IPS DF 6.9 (cell line): Measurements from ENCODE around the gene RHOA.
"Not testable (repeated sequence)": the region's sequence is repeated elsewhere in the genome, so short reads cannot be mapped to it uniquely, and the experiment has no call there.

Source experiments
- DNase-seq: peaks from one replicate; pipeline ENCODE4 v3.0.0-alpha.2; 2013; ENCODE audit warnings: low read depth, low spot score
- H3K27ac ChIP-seq: one replicate; pipeline ENCODE4 v1.5.1; 2013; ENCODE audit warnings: low read length, control low read depth
- H3K27me3 ChIP-seq: 2 replicates; pipeline ENCODE4 v1.6.1; 2013; ENCODE audit warnings: mild to moderate bottlenecking, low read length; ENCODE audit not compliant: control insufficient read depth, insufficient read depth
- H3K36me3 ChIP-seq: 2 replicates; pipeline ENCODE4 v1.6.1; 2013; ENCODE audit warnings: low read length; ENCODE audit not compliant: control insufficient read depth, insufficient read depth
- H3K4me1 ChIP-seq: 2 replicates; pipeline ENCODE4 v1.6.1; 2013; ENCODE audit warnings: low read length; ENCODE audit not compliant: control insufficient read depth, insufficient read depth
- H3K4me3 ChIP-seq: 2 replicates; pipeline ENCODE4 v1.5.1; 2013; ENCODE audit warnings: mild to moderate bottlenecking, low read length
- H3K9me3 ChIP-seq: 2 replicates; pipeline ENCODE4 v1.6.1; 2013; ENCODE audit warnings: low read length, inconsistent platforms; ENCODE audit not compliant: control insufficient read depth, insufficient read depth
- WGBS: extraction: QIAGEN DNeasy Blood & Tissue Kit; methylation state at CpG from one replicate; pipeline ENCODE4 v1.1.7; 2013; ENCODE audit warnings: mixed read lengths, missing lambda C conversion rate; ENCODE audit not compliant: insufficient read length, insufficient coverage; 5-methylcytosine and 5-hydroxymethylcytosine counted together

Gene RHOA

GRCh38 chr3:49397470-49397869 lies 14.3 kb downstream of the RHOA start:
- no peak for DNase-seq
- WGBS = 100% methylated on average over 1 of the region's 4 CpGs
- no peak overlapping the region for H3K27ac ChIP-seq
- no peak overlapping the region for H3K4me3 ChIP-seq
- no peaks in the 10 kb centered on the region for H3K36me3 ChIP-seq
- no peaks in the 10 kb centered on the region for H3K9me3 ChIP-seq
- H3K27me3 ChIP-seq = no peaks in the 10 kb centered on the region
- H3K4me1 ChIP-seq = no peaks in the 10 kb centered on the region

- H3K27ac ChIP-seq, H3K4me1 ChIP-seq, H3K9me3 ChIP-seq, DNase-seq, H3K36me3 ChIP-seq, H3K4me3 ChIP-seq, H3K27me3 ChIP-seq: not testable (repeated sequence)
- no CpG with 5 or more reads among the region's 10 CpGs for WGBS
Measured at GRCh38 chr3:49391310-49391709, 20.5 kb downstream of the RHOA start.

- H3K27me3 ChIP-seq = no peaks in the 10 kb centered on the region
- H3K27ac ChIP-seq = no peak overlapping the region
- no peaks in the 10 kb centered on the region for H3K9me3 ChIP-seq
- no peaks in the 10 kb centered on the region for H3K36me3 ChIP-seq
- H3K4me1 ChIP-seq = no peaks in the 10 kb centered on the region
- H3K4me3 ChIP-seq = no peak overlapping the region
- DNase-seq = no peak
- no CpG with 5 or more reads among the region's 6 CpGs for WGBS
Measured at GRCh38 chr3:49389297-49389696, 22.5 kb downstream of the RHOA start.

- WGBS = no CpG with 5 or more reads among the region's 1 CpG
Measured at GRCh38 chr3:49388289-49388820, 23.4 kb downstream of the RHOA start.

DNA sequence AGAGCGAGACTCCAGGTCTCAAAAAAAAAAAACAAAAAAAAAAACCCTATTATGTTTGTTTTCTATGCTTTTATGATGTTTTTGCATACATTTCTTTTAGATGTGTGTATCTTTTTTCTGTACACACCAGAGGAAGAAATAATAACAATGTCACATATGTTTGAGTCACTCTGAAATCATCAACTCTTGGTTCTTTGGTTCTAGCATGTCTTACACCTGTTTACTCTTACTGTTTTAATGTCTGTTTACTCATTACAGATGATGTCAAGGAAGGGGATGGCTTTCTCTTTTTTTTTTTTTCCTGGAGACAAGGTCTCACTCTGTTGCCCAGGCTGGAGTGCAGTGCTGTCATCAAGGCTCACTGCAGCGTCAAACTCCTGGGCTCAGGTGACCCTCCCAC lies 24.1 kb downstream of the RHOA start:
- Histone ChIP-seq H3K9me3 (no peaks in the 10 kb centered on the region), H3K27ac (no peak overlapping the region), H3K4me3 (no peak overlapping the region), H3K4me1 (no peaks in the 10 kb centered on the region), H3K27me3 (no peaks in the 10 kb centered on the region), H3K36me3 (no peaks in the 10 kb centered on the region)
- no CpG with 5 or more reads among the region's 2 CpGs for WGBS
- DNase-seq = no peak

More at GRCh38 chr3:49388289-49388820, 23.4 kb downstream of the RHOA start:
- Histone ChIP-seq H3K4me3 (no peak overlapping the region), H3K27ac (no peak overlapping the region), H3K9me3 (no peaks in the 10 kb centered on the region), H3K4me1 (no peaks in the 10 kb centered on the region), H3K27me3 (no peaks in the 10 kb centered on the region), H3K36me3 (no peaks in the 10 kb centered on the region)
- DNase-seq = no peak

DNA sequence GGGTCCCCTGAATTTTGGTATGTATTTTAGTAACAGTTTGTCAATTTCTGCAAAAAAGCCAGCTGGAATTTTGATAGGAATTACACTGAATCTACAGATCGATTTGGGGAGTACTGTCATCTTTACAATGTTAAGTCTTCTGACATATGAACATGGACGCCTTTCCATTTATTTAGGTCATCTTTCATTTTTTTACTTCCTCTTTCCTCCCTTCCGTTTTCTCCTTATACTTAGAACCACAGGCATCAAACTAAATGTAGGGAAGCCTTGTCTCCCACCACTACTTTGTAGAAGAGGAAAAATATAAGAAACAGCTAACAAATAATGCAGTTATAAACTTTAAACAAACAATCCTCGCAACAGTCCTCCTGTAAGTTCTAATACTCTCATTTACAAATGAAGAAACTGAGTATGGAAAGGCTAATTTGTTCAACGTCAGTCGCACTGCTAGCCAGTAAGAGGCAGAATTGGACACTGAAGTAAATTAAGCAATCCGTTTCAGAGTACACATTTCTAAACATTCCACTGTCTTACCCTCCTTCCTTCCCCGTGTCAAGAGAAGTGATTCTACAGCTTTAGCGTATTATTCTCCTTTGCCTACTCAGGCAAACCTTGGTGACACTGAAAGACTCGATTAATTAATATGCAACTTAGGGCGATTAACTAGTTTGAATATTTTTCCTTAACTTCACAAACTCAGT lies 25.6 kb downstream of the RHOA start:
- Histone ChIP-seq H3K27ac (no peak overlapping the region), H3K27me3 (no peaks in the 10 kb centered on the region), H3K4me3 (no peak overlapping the region), H3K9me3 (no peaks in the 10 kb centered on the region), H3K36me3 (no peaks in the 10 kb centered on the region), H3K4me1 (no peaks in the 10 kb centered on the region)
- DNase-seq = no peak
- WGBS = no CpG with 5 or more reads among the region's 11 CpGs

GRCh38 chr3:49385617-49386016 lies 26.2 kb downstream of the RHOA start:
- no peak for DNase-seq
- WGBS = no CpG with 5 or more reads among the region's 1 CpG
- no peaks in the 10 kb centered on the region for H3K4me1 ChIP-seq
- H3K4me3 ChIP-seq = no peak overlapping the region
- no peaks in the 10 kb centered on the region for H3K9me3 ChIP-seq
- H3K36me3 ChIP-seq = no peaks in the 10 kb centered on the region
- no peak overlapping the region for H3K27ac ChIP-seq
- no peaks in the 10 kb centered on the region for H3K27me3 ChIP-seq

DNA sequence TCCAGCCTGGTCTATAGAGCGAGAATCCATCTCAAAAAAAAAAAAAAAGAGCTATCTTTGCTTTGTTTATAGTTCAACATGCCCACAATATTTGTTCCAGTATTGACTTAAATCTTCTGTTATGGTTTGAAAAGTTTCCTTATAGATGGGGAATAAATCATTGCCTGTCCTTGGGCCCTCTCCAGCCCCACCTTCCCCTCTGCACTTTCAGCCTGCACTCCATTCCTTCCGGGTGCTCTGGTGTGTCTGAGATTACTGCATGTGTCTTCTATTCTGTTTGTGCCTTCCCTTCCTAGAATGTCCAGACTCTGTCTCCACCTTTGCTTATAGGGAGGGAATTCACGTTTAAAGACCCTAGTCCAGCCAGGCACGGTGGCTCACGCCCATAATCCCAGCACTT lies 28.4 kb downstream of the RHOA start:
- Histone ChIP-seq H3K4me1 (no peaks in the 10 kb centered on the region), H3K9me3 (no peaks in the 10 kb centered on the region), H3K36me3 (no peaks in the 10 kb centered on the region), H3K27me3 (no peaks in the 10 kb centered on the region), H3K27ac (no peak overlapping the region), H3K4me3 (no peak overlapping the region)
- no peak for DNase-seq
- WGBS = no CpG with 5 or more reads among the region's 5 CpGs

DNA sequence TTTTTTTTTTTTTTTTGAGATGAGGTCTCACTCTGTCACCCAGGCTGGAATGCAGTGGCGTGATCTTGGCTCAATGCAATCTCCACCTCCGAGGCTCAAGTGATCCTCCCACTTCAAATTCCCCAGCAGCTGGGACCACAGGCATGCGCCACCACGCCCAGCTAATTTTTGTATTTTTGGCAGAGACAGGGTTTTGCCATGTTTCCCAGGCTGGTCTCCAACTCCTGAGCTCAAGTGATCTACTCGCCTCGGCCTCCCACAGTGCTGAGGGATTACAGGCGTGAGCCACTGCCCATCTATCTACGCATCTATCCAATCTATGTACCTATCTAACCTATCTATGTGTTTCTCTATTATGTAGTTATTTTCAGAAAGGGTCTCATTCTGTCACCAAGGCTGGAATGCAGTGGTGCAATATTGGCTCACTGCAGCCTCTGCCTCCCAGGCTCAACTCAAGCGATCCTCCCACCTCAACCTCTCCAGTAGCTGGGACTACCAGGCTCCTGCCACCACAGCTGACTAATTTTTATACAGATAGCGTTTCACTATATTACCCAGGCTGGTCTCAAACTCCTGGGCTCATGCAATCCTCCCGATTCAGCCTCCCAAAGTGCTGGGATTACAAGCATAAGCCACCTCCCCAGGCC lies 33.4 kb downstream of the RHOA start:
- Histone ChIP-seq H3K4me3 (no peak overlapping the region), H3K27ac (no peak overlapping the region), H3K4me1 (no peaks in the 10 kb centered on the region), H3K9me3 (no peaks in the 10 kb centered on the region), H3K36me3 (no peaks in the 10 kb centered on the region), H3K27me3 (no peaks in the 10 kb centered on the region)
- no CpG with 5 or more reads among the region's 11 CpGs for WGBS
- no peak for DNase-seq

- H3K4me1 ChIP-seq = no peaks in the 10 kb centered on the region
- no peaks in the 10 kb centered on the region for H3K27me3 ChIP-seq
- DNase-seq = no peak
- no peak overlapping the region for H3K4me3 ChIP-seq
- no CpG with 5 or more reads among the region's 1 CpG for WGBS
- no peaks in the 10 kb centered on the region for H3K36me3 ChIP-seq
- no peak overlapping the region for H3K27ac ChIP-seq
- H3K9me3 ChIP-seq = no peaks in the 10 kb centered on the region
Measured at GRCh38 chr3:49377483-49377882, 34.3 kb downstream of the RHOA start.

- H3K36me3 ChIP-seq = peaks cover 6% of the 10 kb centered on the region
- no peaks in the 10 kb centered on the region for H3K9me3 ChIP-seq
Measured at GRCh38 chr3:49371946-49372345, 39.8 kb downstream of the RHOA start.

More at GRCh38 chr3:49371946-49372345, 39.8 kb downstream of the RHOA start:
- Histone ChIP-seq H3K4me3 (no peak overlapping the region), H3K27me3 (no peaks in the 10 kb centered on the region), H3K27ac (no peak overlapping the region), H3K4me1 (no peaks in the 10 kb centered on the region)
- DNase-seq = no peak
